ENCODE results near the gene CPNE4. TPM values are rescaled to one million over a fixed set of nuclear protein-coding genes. Genes with fewer than 3 reads are reported as not detected.

Gene CPNE4
- total RNA-seq, 4 donors from 2014 or later, result 0.53 to 2.1 TPM; not detected in 2

- TF ChIP-seq POLR2A (IDR thresholded peaks at IDR 0.05), result no peak
- TF ChIP-seq, protein P1, sequence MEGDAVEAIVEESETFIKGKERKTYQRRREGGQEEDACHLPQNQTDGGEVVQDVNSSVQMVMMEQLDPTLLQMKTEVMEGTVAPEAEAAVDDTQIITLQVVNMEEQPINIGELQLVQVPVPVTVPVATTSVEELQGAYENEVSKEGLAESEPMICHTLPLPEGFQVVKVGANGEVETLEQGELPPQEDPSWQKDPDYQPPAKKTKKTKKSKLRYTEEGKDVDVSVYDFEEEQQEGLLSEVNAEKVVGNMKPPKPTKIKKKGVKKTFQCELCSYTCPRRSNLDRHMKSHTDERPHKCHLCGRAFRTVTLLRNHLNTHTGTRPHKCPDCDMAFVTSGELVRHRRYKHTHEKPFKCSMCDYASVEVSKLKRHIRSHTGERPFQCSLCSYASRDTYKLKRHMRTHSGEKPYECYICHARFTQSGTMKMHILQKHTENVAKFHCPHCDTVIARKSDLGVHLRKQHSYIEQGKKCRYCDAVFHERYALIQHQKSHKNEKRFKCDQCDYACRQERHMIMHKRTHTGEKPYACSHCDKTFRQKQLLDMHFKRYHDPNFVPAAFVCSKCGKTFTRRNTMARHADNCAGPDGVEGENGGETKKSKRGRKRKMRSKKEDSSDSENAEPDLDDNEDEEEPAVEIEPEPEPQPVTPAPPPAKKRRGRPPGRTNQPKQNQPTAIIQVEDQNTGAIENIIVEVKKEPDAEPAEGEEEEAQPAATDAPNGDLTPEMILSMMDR (IDR thresholded peaks at IDR 0.05), result no peak
- DNase-seq, result no peak
Measured at GRCh38 chr3:131708241-131708640, 326.6 kb downstream of the CPNE4 start.

GRCh38 chr3:131705558-131706051 is 329.2 kb downstream of the CPNE4 start:
- H3K9me3 ChIP-seq, result no peaks in the 10 kb centered on the region
- H3K4me3 ChIP-seq, result no peak overlapping the region
- no peaks in the 10 kb centered on the region for H3K4me1 ChIP-seq
- no peaks in the 10 kb centered on the region for H3K27me3 ChIP-seq
- TF ChIP-seq, protein P1 (IDR thresholded peaks at IDR 0.05), result no peak
- no peak for TF ChIP-seq POLR2A (IDR thresholded peaks at IDR 0.05)
- DNase-seq, result no peak
- no peak overlapping the region for H3K27ac ChIP-seq
- no peaks in the 10 kb centered on the region for H3K36me3 ChIP-seq

More at GRCh38 chr3:131708241-131708640, 326.6 kb downstream of the CPNE4 start:
- H3K4me1 ChIP-seq, result no peaks in the 10 kb centered on the region
- no peaks in the 10 kb centered on the region for H3K9me3 ChIP-seq
- H3K36me3 ChIP-seq, result no peaks in the 10 kb centered on the region
- H3K27me3 ChIP-seq, result no peaks in the 10 kb centered on the region
- H3K4me3 ChIP-seq, result no peak overlapping the region
- no peak overlapping the region for H3K27ac ChIP-seq

- Histone ChIP-seq H3K4me1 (no peaks in the 10 kb centered on the region), H3K27ac (no peak overlapping the region), H3K27me3 (no peaks in the 10 kb centered on the region), H3K36me3 (no peaks in the 10 kb centered on the region), H3K4me3 (no peak overlapping the region), H3K9me3 (no peaks in the 10 kb centered on the region)
- no peak for TF ChIP-seq POLR2A (IDR thresholded peaks at IDR 0.05)
- TF ChIP-seq, protein P1 (IDR thresholded peaks at IDR 0.05), result no peak
- DNase-seq, result no peak
Measured at GRCh38 chr3:131705099-131705498, 329.7 kb downstream of the CPNE4 start.

- Histone ChIP-seq H3K4me3 (no peak overlapping the region), H3K36me3 (no peaks in the 10 kb centered on the region), H3K27me3 (no peaks in the 10 kb centered on the region), H3K9me3 (no peaks in the 10 kb centered on the region), H3K4me1 (no peaks in the 10 kb centered on the region), H3K27ac (no peak overlapping the region)
- no peak for DNase-seq
- TF ChIP-seq POLR2A (IDR thresholded peaks at IDR 0.05), result no peak
- TF ChIP-seq, protein P1 (IDR thresholded peaks at IDR 0.05), result no peak
Measured at GRCh38 chr3:131704098-131704497, 330.7 kb downstream of the CPNE4 start.

GRCh38 chr3:131702146-131702545 is 332.7 kb downstream of the CPNE4 start:
- no peak for TF ChIP-seq POLR2A (IDR thresholded peaks at IDR 0.05)
- TF ChIP-seq, protein P1 (IDR thresholded peaks at IDR 0.05), result no peak
- no peaks in the 10 kb centered on the region for H3K4me1 ChIP-seq
- no peak for DNase-seq
- H3K4me3 ChIP-seq, result no peak overlapping the region
- H3K27ac ChIP-seq, result no peak overlapping the region
- H3K36me3 ChIP-seq, result no peaks in the 10 kb centered on the region
- H3K27me3 ChIP-seq, result no peaks in the 10 kb centered on the region
- no peaks in the 10 kb centered on the region for H3K9me3 ChIP-seq
